ENCODE results near the gene AKAP14.

- TF ChIP-seq CTCF (conservative IDR thresholded peaks at IDR 0.05; ENCODE audit: low read length) (no peak), EZH2phosphoT487 (IDR thresholded peaks at IDR 0.05; ENCODE audit: borderline replicate concordance, low read depth, low read length) (no peak)
Observed at GRCh38 chrX:119885554-119886428, 9.9 kb upstream of the AKAP14 start.
